ENCODE data around the gene SNX13.

Gene SNX13

GRCh38 chr7:17774716-17775288, 165.5 kb downstream of the SNX13 start:
- DNase-seq, result no peak

GRCh38 chr7:17774248-17774647, 166.0 kb downstream of the SNX13 start:
- peak; percentile 79 for DNase-seq

GRCh38 chr7:17773289-17773626, 167.0 kb downstream of the SNX13 start:
- DNase-seq, result peak; percentile 85

GRCh38 chr7:17772581-17773288, 167.6 kb downstream of the SNX13 start:
- DNase-seq, result no peak

GRCh38 chr7:17771901-17772408, 168.3 kb downstream of the SNX13 start:
- no peak for DNase-seq

GRCh38 chr7:17770710-17771375, 169.5 kb downstream of the SNX13 start:
- DNase-seq, result no peak

- DNase-seq, result peak; percentile 67
Measured at GRCh38 chr7:17769918-17770317, 170.4 kb downstream of the SNX13 start.

- no peak for DNase-seq
Measured at GRCh38 chr7:17758008-17758407, 182.3 kb downstream of the SNX13 start.

GRCh38 chr7:17746020-17746530, 194.2 kb downstream of the SNX13 start:
- DNase-seq, result no peak

- DNase-seq, result no peak
Measured at GRCh38 chr7:17745610-17746009, 194.7 kb downstream of the SNX13 start.

- no peak for DNase-seq
Measured at GRCh38 chr7:17743316-17743715, 197.0 kb downstream of the SNX13 start.

GRCh38 chr7:17741426-17741825, 198.9 kb downstream of the SNX13 start:
- no peak for DNase-seq

Data from kidney glomerular epithelial cell (primary cell).